Coronary artery (tissue), 2 donors: ENCODE measurements around the gene BCL11A.

Experiments
- DNase-seq: peaks from one replicate; pipeline ENCODE4 v3.0.0-alpha.2; 2017; ENCODE audit warnings: low spot score
- H3K27ac ChIP-seq, 2 donors: fragments of 200-600 bp; sonication (generic); one replicate each; pipeline ENCODE4 v1.5.1; 2016 to 2019
- H3K4me3 ChIP-seq: fragments of 200-600 bp; sonication (generic); 2 replicates; pipeline ENCODE4 v1.5.1; 2016; ENCODE audit warnings: mild to moderate bottlenecking, moderate library complexity
- CTCF ChIP-seq: fragments of 200-600 bp; sonication (generic); IDR thresholded peaks from one replicate; pipeline ENCODE4 v1.5.1; 2019; ENCODE audit warnings: antibody characterized with exemption

BCL11A gene

DNA sequence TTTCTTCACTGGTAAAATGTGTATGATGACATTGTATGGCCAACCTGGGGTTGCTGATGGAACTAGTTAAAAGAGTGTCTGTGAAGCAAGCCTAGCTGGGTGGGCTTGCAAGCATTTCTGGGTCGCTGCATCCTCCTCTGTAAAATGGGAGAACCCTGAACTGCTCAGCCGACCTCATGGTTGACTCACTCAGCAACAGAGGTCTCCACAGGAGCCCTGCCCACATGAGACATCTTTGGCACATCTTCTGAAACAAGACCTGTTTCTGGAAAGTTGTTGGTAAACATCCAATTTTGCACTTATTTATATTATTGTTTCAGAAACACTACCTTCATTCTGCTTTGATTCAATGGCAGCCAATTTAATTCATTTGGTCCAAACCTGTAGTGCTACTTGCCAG, 52.6 kb downstream of the BCL11A start:
- no peak for DNase-seq
- Histone ChIP-seq H3K27ac (no peak overlapping the region), H3K4me3 (no peak overlapping the region)
- no peak for TF ChIP-seq CTCF

- no peak overlapping the region for H3K4me3 ChIP-seq
- H3K27ac ChIP-seq, result no peak overlapping the region
- TF ChIP-seq CTCF, result no peak
- DNase-seq, result no peak
These were observed 53.7 kb downstream of the BCL11A start for GRCh38 chr2:60499651-60500265.

GRCh38 chr2:60498816-60499429, 54.5 kb downstream of the BCL11A start:
- no peak overlapping the region for H3K4me3 ChIP-seq
- TF ChIP-seq CTCF, result no peak
- no peak overlapping the region for H3K27ac ChIP-seq
- no peak for DNase-seq

GRCh38 chr2:60498127-60498815, 55.2 kb downstream of the BCL11A start:
- TF ChIP-seq CTCF, result no peak
- DNase-seq, result no peak
- Histone ChIP-seq H3K4me3 (no peak overlapping the region), H3K27ac (no peak overlapping the region)

GRCh38 chr2:60497500-60497899, 56.0 kb downstream of the BCL11A start:
- no peak for DNase-seq
- no peak overlapping the region for H3K4me3 ChIP-seq
- H3K27ac ChIP-seq, result no peak overlapping the region
- TF ChIP-seq CTCF, result no peak

- no peak for TF ChIP-seq CTCF
- H3K4me3 ChIP-seq, result no peak overlapping the region
- no peak overlapping the region for H3K27ac ChIP-seq
- DNase-seq, result no peak
These were observed 56.5 kb downstream of the BCL11A start for GRCh38 chr2:60496956-60497355.

DNA sequence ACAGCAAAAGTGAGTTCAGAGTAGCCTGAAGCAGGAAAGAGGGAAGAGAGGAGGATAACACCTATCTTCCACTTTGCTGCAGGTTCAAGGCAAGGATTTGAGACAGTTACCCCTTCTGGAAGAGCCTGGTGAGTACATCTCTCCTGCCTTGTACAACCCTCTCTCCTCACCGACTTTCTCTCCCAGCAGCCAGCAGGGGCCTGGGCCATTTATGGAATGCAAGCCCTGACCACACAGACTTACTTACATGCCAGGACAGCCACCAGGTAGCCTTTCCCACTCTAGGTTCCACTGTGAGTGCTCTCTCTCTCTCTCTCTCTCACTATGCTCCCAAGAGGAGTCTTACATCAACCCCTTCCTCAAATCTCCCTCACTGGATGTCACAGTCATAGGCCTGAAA, 57.0 kb downstream of the BCL11A start:
- Histone ChIP-seq H3K27ac (no peak overlapping the region), H3K4me3 (no peak overlapping the region)
- DNase-seq, result no peak
- no peak for TF ChIP-seq CTCF
